ENCODE data around the gene RNF111.

DNA sequence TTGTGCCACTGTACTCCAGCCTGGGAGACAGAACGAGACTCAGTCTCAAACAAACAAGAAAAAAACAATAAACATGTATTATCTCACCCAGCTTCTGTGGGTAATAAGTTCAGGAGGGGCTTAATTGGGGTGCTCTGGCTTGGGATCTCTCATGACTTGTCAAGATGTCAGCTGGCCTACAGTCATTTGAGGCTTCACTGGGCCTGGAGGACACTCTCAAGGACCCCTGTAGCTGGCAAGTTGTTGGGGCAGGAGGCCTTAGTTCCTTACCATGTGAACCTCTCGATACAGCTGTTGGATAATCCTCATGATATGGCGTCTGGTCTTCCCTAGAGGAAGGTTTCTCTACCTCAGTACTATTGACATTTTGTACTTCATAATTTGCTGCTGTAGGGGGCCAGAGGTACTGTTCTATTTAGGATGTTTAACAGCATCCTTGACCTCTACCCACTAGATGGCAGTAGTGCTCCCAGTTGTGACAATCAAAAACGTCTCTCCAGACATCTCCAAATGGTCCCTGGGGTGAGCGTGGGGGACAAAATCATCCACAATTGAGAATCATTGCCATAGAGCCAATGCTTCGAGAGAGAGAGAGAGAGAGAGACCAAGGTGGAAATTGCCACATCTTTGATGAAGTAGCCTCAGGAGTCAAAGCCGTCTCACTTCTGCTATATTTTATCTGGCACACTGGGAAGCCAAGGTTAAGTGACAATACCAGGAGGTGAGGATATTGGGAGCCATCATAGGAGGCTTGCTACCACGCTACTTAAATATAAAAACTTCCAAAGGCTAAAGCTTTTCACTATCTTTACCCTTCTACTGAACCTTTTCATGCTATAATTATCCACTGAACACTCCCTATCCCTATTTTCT lies 30.1 kb upstream of the RNF111 start:
- TF ChIP-seq, protein P1, sequence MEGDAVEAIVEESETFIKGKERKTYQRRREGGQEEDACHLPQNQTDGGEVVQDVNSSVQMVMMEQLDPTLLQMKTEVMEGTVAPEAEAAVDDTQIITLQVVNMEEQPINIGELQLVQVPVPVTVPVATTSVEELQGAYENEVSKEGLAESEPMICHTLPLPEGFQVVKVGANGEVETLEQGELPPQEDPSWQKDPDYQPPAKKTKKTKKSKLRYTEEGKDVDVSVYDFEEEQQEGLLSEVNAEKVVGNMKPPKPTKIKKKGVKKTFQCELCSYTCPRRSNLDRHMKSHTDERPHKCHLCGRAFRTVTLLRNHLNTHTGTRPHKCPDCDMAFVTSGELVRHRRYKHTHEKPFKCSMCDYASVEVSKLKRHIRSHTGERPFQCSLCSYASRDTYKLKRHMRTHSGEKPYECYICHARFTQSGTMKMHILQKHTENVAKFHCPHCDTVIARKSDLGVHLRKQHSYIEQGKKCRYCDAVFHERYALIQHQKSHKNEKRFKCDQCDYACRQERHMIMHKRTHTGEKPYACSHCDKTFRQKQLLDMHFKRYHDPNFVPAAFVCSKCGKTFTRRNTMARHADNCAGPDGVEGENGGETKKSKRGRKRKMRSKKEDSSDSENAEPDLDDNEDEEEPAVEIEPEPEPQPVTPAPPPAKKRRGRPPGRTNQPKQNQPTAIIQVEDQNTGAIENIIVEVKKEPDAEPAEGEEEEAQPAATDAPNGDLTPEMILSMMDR (IDR thresholded peaks at IDR 0.05 in 2 of 3, conservative IDR thresholded peaks at IDR 0.05 in 1 of 3; ENCODE audit: control insufficient read depth in 2 of 3, extremely low read depth in 1 of 3, insufficient read depth in 1 of 3, low read depth in 3 of 3, low read length in 3 of 3) = peak; percentile 79 to 87 (median 81)
- TF ChIP-seq NRF1 (conservative IDR thresholded peaks at IDR 0.05; ENCODE audit: low read depth, low read length) (no peak), EZH2 (IDR thresholded peaks at IDR 0.05; ENCODE audit: borderline replicate concordance, control insufficient read depth, low read depth, low read length) (no peak), BRCA1 (IDR thresholded peaks at IDR 0.05; ENCODE audit: low read depth, low read length) (no peak), KDM1A (IDR thresholded peaks at IDR 0.05; ENCODE audit: borderline replicate concordance) (no peak), RELA (IDR thresholded peaks at IDR 0.05; ENCODE audit: borderline replicate concordance, partially characterized antibody) (no peak), POLR2A (IDR thresholded peaks at IDR 0.05; ENCODE audit: low read depth, low read length) (no peak), POLR2AphosphoS5 (IDR thresholded peaks at IDR 0.05; ENCODE audit: low read length) (no peak), RAD51 (IDR thresholded peaks at IDR 0.05) (no peak), SP1 (IDR thresholded peaks at IDR 0.05; ENCODE audit: low read depth, low read length) (no peak), ZNF384 (IDR thresholded peaks at IDR 0.05; ENCODE audit: borderline replicate concordance, low read depth, low read length) (no peak), JUNB (IDR thresholded peaks at IDR 0.05) (no peak)
- TF ChIP-seq, protein P2, sequence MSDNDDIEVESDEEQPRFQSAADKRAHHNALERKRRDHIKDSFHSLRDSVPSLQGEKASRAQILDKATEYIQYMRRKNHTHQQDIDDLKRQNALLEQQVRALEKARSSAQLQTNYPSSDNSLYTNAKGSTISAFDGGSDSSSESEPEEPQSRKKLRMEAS (IDR thresholded peaks at IDR 0.05; ENCODE audit: low read depth, low read length) = no peak

All from GM12878 (cell line).